ENCODE measurements around the gene ADCY5. TPM values are rescaled to one million over a fixed set of nuclear protein-coding genes. Genes with fewer than 3 reads are reported as not detected.

ADCY5 gene
- total RNA-seq, 4 donors from 2014 or later = 13.3 to 27.4 (median 21.7) TPM

- WGBS, 2 donors = 8 to 9% methylated on average over 33 of the region's 33 CpGs
- no peak for DNase-seq (ENCODE audit: low spot score in 2 of 2)
- H3K27ac ChIP-seq = peak overlapping the region in 3 of 4 donors; percentile 63 to 80 (median 72)
- H3K36me3 ChIP-seq = no peaks in the 10 kb centered on the region
- peak overlapping the region; percentile 41 to 80 (median 50) for H3K4me3 ChIP-seq
- TF ChIP-seq POLR2A (IDR thresholded peaks at IDR 0.05) = no peak
- no peak for TF ChIP-seq CTCF (IDR thresholded peaks at IDR 0.05)
- TF ChIP-seq EP300 (IDR thresholded peaks at IDR 0.05) = no peak
- H3K27me3 ChIP-seq = peaks cover 0 to 47% of the 10 kb centered on the region in 2 donors
- no peaks in the 10 kb centered on the region for H3K9me3 ChIP-seq
- H3K4me1 ChIP-seq = peaks cover 0 to 36% (median 18%) of the 10 kb centered on the region in 4 donors
Observed at GRCh38 chr3:123449997-123450604, 1.2 kb upstream of the ADCY5 start.

- Histone ChIP-seq H3K9me3 (no peaks in the 10 kb centered on the region), H3K36me3 (no peaks in the 10 kb centered on the region), H3K4me1 (peaks cover 0 to 36% (median 18%) of the 10 kb centered on the region in 4 donors), H3K27ac (peak overlapping the region in 3 of 4 donors; percentile 63 to 80 (median 72)), H3K4me3 (peak overlapping the region; percentile 52 to 80 (median 52)), H3K27me3 (peaks cover 0 to 47% of the 10 kb centered on the region in 2 donors)
- no peak for TF ChIP-seq POLR2A (IDR thresholded peaks at IDR 0.05)
- TF ChIP-seq EP300 (IDR thresholded peaks at IDR 0.05) = no peak
- TF ChIP-seq CTCF (IDR thresholded peaks at IDR 0.05) = peak in 1 of 5 experiments; percentile 12
- 0 to 1% methylated on average over 3 to 25 of the region's 114 CpGs for WGBS, 2 donors
- no peak for DNase-seq (ENCODE audit: low spot score in 2 of 2)
Observed at GRCh38 chr3:123449102-123449996, 459 bp upstream of the ADCY5 start.

GRCh38 chr3:123447749-123448517, 957 bp downstream of the ADCY5 start:
- H3K4me1 ChIP-seq = peaks cover 0 to 36% (median 18%) of the 10 kb centered on the region in 4 donors
- peaks cover 0 to 47% of the 10 kb centered on the region in 2 donors for H3K27me3 ChIP-seq
- H3K4me3 ChIP-seq = peak overlapping the region; percentile 52 to 80 (median 52)
- H3K27ac ChIP-seq = peak overlapping the region in 1 of 4 donors; percentile 80
- DNase-seq (ENCODE audit: low spot score in 2 of 2) = no peak
- WGBS, 2 donors = 32 to 65% methylated on average over 17 to 20 of the region's 110 CpGs
- H3K9me3 ChIP-seq = no peaks in the 10 kb centered on the region
- TF ChIP-seq POLR2A (IDR thresholded peaks at IDR 0.05) (no peak), CTCF (IDR thresholded peaks at IDR 0.05) (peak in 1 of 5 experiments; percentile 17)
- no peaks in the 10 kb centered on the region for H3K36me3 ChIP-seq

GRCh38 chr3:123447416-123447748, 1.5 kb downstream of the ADCY5 start:
- H3K4me1 ChIP-seq = peaks cover 0 to 36% (median 18%) of the 10 kb centered on the region in 4 donors
- peak overlapping the region in 1 of 4 donors; percentile 80 for H3K4me3 ChIP-seq
- no peak for DNase-seq (ENCODE audit: low spot score in 2 of 2)
- peaks cover 0 to 47% of the 10 kb centered on the region in 2 donors for H3K27me3 ChIP-seq
- 93 to 97% methylated on average over 27 of the region's 27 CpGs for WGBS, 2 donors
- H3K27ac ChIP-seq = no peak overlapping the region
- H3K36me3 ChIP-seq = no peaks in the 10 kb centered on the region
- H3K9me3 ChIP-seq = no peaks in the 10 kb centered on the region
- TF ChIP-seq POLR2A (IDR thresholded peaks at IDR 0.05) (no peak), EP300 (IDR thresholded peaks at IDR 0.05) (no peak), CTCF (IDR thresholded peaks at IDR 0.05) (no peak)
